Large intestine (tissue), 3 donors: ENCODE measurements around the gene TMEM208. TPM values are rescaled to one million over a fixed set of nuclear protein-coding genes. Genes with fewer than 3 reads are reported as not detected.

ENCODE experiments used
- DNase-seq, 2 donors: peaks; one replicate each; pipeline versions ENCODE4 v3.0.0 to v3.0.0-alpha.2; 2013
- H3K27ac ChIP-seq: one replicate; pipeline ENCODE4 v1.5.1; 2013; ENCODE audit warnings: low read length
- H3K27me3 ChIP-seq: 2 replicates; pipeline ENCODE4 v1.6.1; 2013; ENCODE audit warnings: low read length; ENCODE audit not compliant: control insufficient read depth, insufficient read depth
- H3K36me3 ChIP-seq: 2 replicates; pipeline ENCODE4 v1.6.1; 2013; ENCODE audit warnings: low read length; ENCODE audit not compliant: control insufficient read depth, insufficient read depth
- H3K4me1 ChIP-seq: one replicate; pipeline ENCODE4 v1.6.1; 2013; ENCODE audit warnings: low read length; ENCODE audit not compliant: control insufficient read depth, insufficient read depth
- H3K4me3 ChIP-seq: one replicate; pipeline ENCODE4 v1.5.1; 2013; ENCODE audit warnings: low read length
- H3K9me3 ChIP-seq: one replicate; pipeline ENCODE4 v1.6.1; 2013; ENCODE audit warnings: mild to moderate bottlenecking, low read depth, low read length, moderate library complexity; ENCODE audit not compliant: control insufficient read depth
- WGBS: methylation state at CpG from one replicate; pipeline ENCODE4 v1.1.5; 2013; ENCODE audit warnings: low lambda C conversion rate; ENCODE audit not compliant: insufficient coverage; 5-methylcytosine and 5-hydroxymethylcytosine counted together
- polyA plus RNA-seq: library from polyadenylated mRNA; unstranded; fragments of 120-200 nt; gene quantifications from one replicate; pipeline ENCODE4 v1.2.1, GENCODE V29; 2013

The TMEM208 gene
- polyA plus RNA-seq, 1 donor, result 52.8 TPM

- Histone ChIP-seq H3K36me3 (peaks cover 14% of the 10 kb centered on the region), H3K27ac (no peak overlapping the region), H3K9me3 (no peaks in the 10 kb centered on the region), H3K4me3 (no peak overlapping the region), H3K27me3 (no peaks in the 10 kb centered on the region), H3K4me1 (no peaks in the 10 kb centered on the region)
- no CpG with 5 or more reads among the region's 11 CpGs for WGBS
- DNase-seq, result no peak
Observed at GRCh38 chr16:67208154-67208896, 18.6 kb upstream of the TMEM208 start.

GRCh38 chr16:67209565-67209964, 17.4 kb upstream of the TMEM208 start:
- WGBS, result no CpG with 5 or more reads among the region's 8 CpGs
- Histone ChIP-seq H3K27ac (no peak overlapping the region), H3K9me3 (no peaks in the 10 kb centered on the region), H3K4me3 (no peak overlapping the region), H3K27me3 (no peaks in the 10 kb centered on the region), H3K4me1 (no peaks in the 10 kb centered on the region), H3K36me3 (peaks cover 5% of the 10 kb centered on the region)
- DNase-seq, result no peak

GRCh38 chr16:67210069-67210937, 16.6 kb upstream of the TMEM208 start:
- Histone ChIP-seq H3K27ac (no peak overlapping the region), H3K36me3 (peaks cover 4% of the 10 kb centered on the region), H3K27me3 (no peaks in the 10 kb centered on the region), H3K4me3 (no peak overlapping the region), H3K9me3 (no peaks in the 10 kb centered on the region), H3K4me1 (no peaks in the 10 kb centered on the region)
- WGBS, result no CpG with 5 or more reads among the region's 25 CpGs
- no peak for DNase-seq

- no peak for DNase-seq
- Histone ChIP-seq H3K27ac (no peak overlapping the region), H3K9me3 (no peaks in the 10 kb centered on the region), H3K4me1 (no peaks in the 10 kb centered on the region), H3K36me3 (no peaks in the 10 kb centered on the region), H3K4me3 (no peak overlapping the region), H3K27me3 (no peaks in the 10 kb centered on the region)
- no CpG with 5 or more reads among the region's 7 CpGs for WGBS
Observed at GRCh38 chr16:67211674-67212073, 15.3 kb upstream of the TMEM208 start.

- Histone ChIP-seq H3K4me1 (no peaks in the 10 kb centered on the region), H3K27me3 (no peaks in the 10 kb centered on the region), H3K36me3 (peaks cover 2% of the 10 kb centered on the region), H3K27ac (no peak overlapping the region), H3K9me3 (no peaks in the 10 kb centered on the region), H3K4me3 (no peak overlapping the region)
- DNase-seq, result no peak
Observed at GRCh38 chr16:67212766-67213165, 14.2 kb upstream of the TMEM208 start.

- WGBS, result no CpG with 5 or more reads among the region's 8 CpGs
- Histone ChIP-seq H3K4me1 (no peaks in the 10 kb centered on the region), H3K27ac (no peak overlapping the region), H3K4me3 (no peak overlapping the region), H3K27me3 (no peaks in the 10 kb centered on the region), H3K36me3 (peaks cover 2% of the 10 kb centered on the region), H3K9me3 (no peaks in the 10 kb centered on the region)
- DNase-seq, result no peak
Observed at GRCh38 chr16:67213197-67214019, 13.5 kb upstream of the TMEM208 start.

- Histone ChIP-seq H3K27me3 (no peaks in the 10 kb centered on the region), H3K4me1 (no peaks in the 10 kb centered on the region), H3K4me3 (no peak overlapping the region), H3K36me3 (peaks cover 2% of the 10 kb centered on the region), H3K27ac (no peak overlapping the region), H3K9me3 (no peaks in the 10 kb centered on the region)
- no peak for DNase-seq
- no CpG with 5 or more reads among the region's 5 CpGs for WGBS
Observed at GRCh38 chr16:67215706-67216105, 11.2 kb upstream of the TMEM208 start.

GRCh38 chr16:67216612-67217490, 10.1 kb upstream of the TMEM208 start:
- no peaks in the 10 kb centered on the region for H3K4me1 ChIP-seq
- H3K9me3 ChIP-seq, result no peaks in the 10 kb centered on the region
- H3K36me3 ChIP-seq, result peaks cover 2% of the 10 kb centered on the region
- no peak overlapping the region for H3K4me3 ChIP-seq
- no peak for DNase-seq
- H3K27ac ChIP-seq, result no peak overlapping the region
- H3K27me3 ChIP-seq, result no peaks in the 10 kb centered on the region
- WGBS, result 80% methylated on average over 1 of the region's 18 CpGs

GRCh38 chr16:67223992-67224391, 2.9 kb upstream of the TMEM208 start:
- DNase-seq, result no peak
- Histone ChIP-seq H3K27me3 (no peaks in the 10 kb centered on the region), H3K9me3 (no peaks in the 10 kb centered on the region), H3K36me3 (peaks cover 9% of the 10 kb centered on the region), H3K27ac (no peak overlapping the region), H3K4me3 (no peak overlapping the region), H3K4me1 (peaks cover 10% of the 10 kb centered on the region)
- no CpG with 5 or more reads among the region's 3 CpGs for WGBS
